Tibial nerve (tissue), 4 donors: ENCODE measurements around the gene GPR183. TPM values are rescaled to one million over a fixed set of nuclear protein-coding genes. Genes with fewer than 3 reads are reported as not detected.

Experiments
- DNase-seq, 2 donors: peaks; one replicate each; pipeline ENCODE4 v3.0.0-alpha.2; 2019; ENCODE audit warnings: low spot score in 2 of 2
- H3K27ac ChIP-seq, 4 donors: fragments of 200-600 bp; sonication (generic) in 3 of 4; one replicate each; pipeline ENCODE4 v1.5.1; 2017 to 2019; ENCODE audit warnings: mild to moderate bottlenecking in 1 of 4
- H3K27me3 ChIP-seq, 2 donors: fragments of 200-600 bp; sonication (generic) in 1 of 2; one replicate each; pipeline versions ENCODE4 v1.5.1 to v1.6.0; 2017 to 2019
- H3K36me3 ChIP-seq, 3 donors: fragments of 200-600 bp; sonication (generic); one replicate each; pipeline ENCODE4 v1.5.1; 2018 to 2019
- H3K4me1 ChIP-seq, 4 donors: fragments of 200-600 bp; sonication (generic) in 3 of 4; one replicate each; pipeline ENCODE4 v1.5.1; 2017 to 2019
- H3K4me3 ChIP-seq, 4 donors: fragments of 200-600 bp; sonication (generic) in 3 of 4; one replicate each; pipeline ENCODE4 v1.5.1; 2017 to 2019; ENCODE audit warnings: mild to moderate bottlenecking in 1 of 4, moderate library complexity in 1 of 4
- H3K9me3 ChIP-seq, 4 donors: fragments of 200-600 bp; sonication (generic) in 3 of 4; one replicate each; pipeline ENCODE4 v1.5.1; 2017 to 2019
- EP300 ChIP-seq, 2 donors: sonication (generic); formaldehyde crosslinking; IDR thresholded peaks; one replicate each; pipeline ENCODE4 v1.6.1; 2017; ENCODE audit warnings: antibody characterized with exemption in 2 of 2, mild to moderate bottlenecking in 1 of 2
- POLR2A ChIP-seq, 2 donors: fragments of 450-650 bp; IDR thresholded peaks; one replicate each; pipeline ENCODE4 v1.6.1; 2017; ENCODE audit warnings: antibody characterized with exemption in 2 of 2, mild to moderate bottlenecking in 2 of 2, moderate library complexity in 2 of 2
- WGBS, 2 donors: methylation state at CpG; one replicate each; pipeline ENCODE4 v1.1.5; 2018; 5-methylcytosine and 5-hydroxymethylcytosine counted together
- total RNA-seq, 4 donors: library from RNA; depleted of rRNA; stranded (reverse); fragments of >200 nt; gene quantifications; one replicate each; pipeline ENCODE4 v1.1.0, GENCODE V29; 2016
- TF ChIP-seq, protein P1 (sequence below), 5 experiments: fragments of 200-600 bp in 3 of 5; fragments of 450-650 bp in 2 of 5; sonication (generic) in 3 of 5; IDR thresholded peaks; one replicate each; pipeline ENCODE4 v1.5.1; 2016 to 2019; ENCODE audit warnings: antibody characterized with exemption in 5 of 5, mild to moderate bottlenecking in 3 of 5, moderate library complexity in 2 of 5

The GPR183 gene
- total RNA-seq, 4 donors from 2014 or later = 6.3 to 20.4 (median 13.1) TPM

DNA sequence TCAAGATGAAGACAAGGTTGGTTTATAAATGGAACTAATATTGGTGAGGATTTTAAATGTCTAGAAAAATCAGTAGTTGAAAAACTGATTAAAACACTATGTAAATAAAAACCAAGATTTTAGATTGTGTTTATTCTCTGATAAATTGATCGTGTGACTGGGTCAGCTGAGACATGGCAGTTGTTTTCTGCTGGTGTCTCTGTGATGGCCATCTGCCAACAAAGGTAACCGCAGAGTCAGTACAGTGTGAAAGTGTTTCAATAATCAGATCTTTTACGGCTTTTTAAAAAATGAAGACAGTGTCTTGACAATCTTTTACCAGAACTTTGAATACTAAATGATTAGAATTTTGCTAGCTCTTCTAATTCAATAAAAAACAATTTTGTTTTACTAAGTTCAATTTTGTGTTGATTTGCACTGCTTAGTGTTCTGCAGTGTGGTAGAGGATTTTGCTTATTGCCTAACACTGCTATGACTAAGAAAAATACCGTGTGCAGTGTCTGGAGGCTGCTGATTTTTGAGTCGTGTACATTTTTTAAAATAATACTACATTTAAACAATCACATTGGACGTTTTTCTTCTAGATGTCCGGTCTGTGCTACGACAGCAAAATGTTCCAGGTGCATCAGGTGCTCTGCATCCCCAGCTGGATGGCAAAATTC lies 32.7 kb upstream of the GPR183 start:
- H3K9me3 ChIP-seq = no peaks in the 10 kb centered on the region
- H3K4me3 ChIP-seq = no peak overlapping the region
- WGBS, 2 donors = 86 to 90% methylated on average over 8 of the region's 8 CpGs
- DNase-seq = no peak
- H3K27ac ChIP-seq = no peak overlapping the region
- no peaks in the 10 kb centered on the region for H3K4me1 ChIP-seq
- TF ChIP-seq, protein P1, sequence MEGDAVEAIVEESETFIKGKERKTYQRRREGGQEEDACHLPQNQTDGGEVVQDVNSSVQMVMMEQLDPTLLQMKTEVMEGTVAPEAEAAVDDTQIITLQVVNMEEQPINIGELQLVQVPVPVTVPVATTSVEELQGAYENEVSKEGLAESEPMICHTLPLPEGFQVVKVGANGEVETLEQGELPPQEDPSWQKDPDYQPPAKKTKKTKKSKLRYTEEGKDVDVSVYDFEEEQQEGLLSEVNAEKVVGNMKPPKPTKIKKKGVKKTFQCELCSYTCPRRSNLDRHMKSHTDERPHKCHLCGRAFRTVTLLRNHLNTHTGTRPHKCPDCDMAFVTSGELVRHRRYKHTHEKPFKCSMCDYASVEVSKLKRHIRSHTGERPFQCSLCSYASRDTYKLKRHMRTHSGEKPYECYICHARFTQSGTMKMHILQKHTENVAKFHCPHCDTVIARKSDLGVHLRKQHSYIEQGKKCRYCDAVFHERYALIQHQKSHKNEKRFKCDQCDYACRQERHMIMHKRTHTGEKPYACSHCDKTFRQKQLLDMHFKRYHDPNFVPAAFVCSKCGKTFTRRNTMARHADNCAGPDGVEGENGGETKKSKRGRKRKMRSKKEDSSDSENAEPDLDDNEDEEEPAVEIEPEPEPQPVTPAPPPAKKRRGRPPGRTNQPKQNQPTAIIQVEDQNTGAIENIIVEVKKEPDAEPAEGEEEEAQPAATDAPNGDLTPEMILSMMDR (IDR thresholded peaks at IDR 0.05) = no peak
- TF ChIP-seq EP300 (IDR thresholded peaks at IDR 0.05) (no peak), POLR2A (IDR thresholded peaks at IDR 0.05) (no peak)
- H3K27me3 ChIP-seq = no peaks in the 10 kb centered on the region
- H3K36me3 ChIP-seq = peaks cover 0 to 54% (median 0%) of the 10 kb centered on the region in 3 donors

DNA sequence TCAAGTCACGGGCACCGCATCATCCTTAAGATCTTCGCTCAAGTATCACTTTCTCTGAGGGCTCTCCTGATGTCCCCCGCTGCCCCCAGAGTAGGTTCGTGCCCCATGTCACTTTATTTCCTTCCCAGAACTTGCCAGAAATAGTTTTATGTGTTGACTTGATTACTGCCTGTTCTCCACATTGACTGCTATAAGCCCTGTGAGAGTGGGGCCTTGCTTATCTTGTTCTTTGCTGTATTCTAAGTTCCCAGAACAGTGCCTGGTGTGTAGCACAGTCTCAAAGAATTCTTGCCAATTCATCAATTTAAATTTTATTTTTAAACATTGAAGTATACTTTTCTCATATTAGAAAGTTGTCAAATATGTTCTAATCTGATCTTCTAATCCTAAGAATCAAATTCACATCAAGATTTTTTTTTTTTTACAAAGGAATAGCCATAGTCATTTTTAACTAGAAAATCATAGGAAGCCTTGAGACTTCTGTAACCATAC lies 32.1 kb upstream of the GPR183 start:
- 94% methylated on average over 5 of the region's 5 CpGs for WGBS, 2 donors
- no peaks in the 10 kb centered on the region for H3K4me1 ChIP-seq

DNA sequence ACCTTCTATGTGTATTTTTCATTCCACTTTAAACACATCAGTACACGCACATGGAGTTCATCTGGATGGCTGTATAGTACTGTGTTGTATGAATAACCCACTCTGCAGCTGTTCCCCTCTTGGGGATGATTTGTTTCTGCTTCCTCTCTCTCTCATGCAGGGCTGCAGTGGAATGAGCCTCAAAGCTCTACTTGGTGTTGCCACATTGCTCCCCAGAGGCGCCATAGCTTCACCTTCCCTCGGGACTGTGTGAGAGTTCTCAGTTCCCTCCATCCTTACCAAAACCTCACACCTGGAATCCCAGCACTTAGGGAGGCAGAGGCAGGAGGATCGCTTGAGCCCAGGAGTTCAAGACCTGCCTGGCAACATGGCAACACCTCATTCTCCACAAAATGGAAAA lies 28.4 kb upstream of the GPR183 start:
- TF ChIP-seq POLR2A (IDR thresholded peaks at IDR 0.05) = no peak
- no peak for TF ChIP-seq EP300 (IDR thresholded peaks at IDR 0.05)
- TF ChIP-seq, protein P1 (IDR thresholded peaks at IDR 0.05) = no peak
- Histone ChIP-seq H3K4me3 (no peak overlapping the region), H3K9me3 (no peaks in the 10 kb centered on the region), H3K27ac (no peak overlapping the region), H3K27me3 (no peaks in the 10 kb centered on the region), H3K36me3 (peaks cover 0 to 19% (median 0%) of the 10 kb centered on the region in 3 donors), H3K4me1 (no peaks in the 10 kb centered on the region)
- no peak for DNase-seq
- 81 to 85% methylated on average over 4 of the region's 4 CpGs for WGBS, 2 donors

More for the DNA sequence above, 32.1 kb upstream of the GPR183 start:
- DNase-seq = no peak
- no peaks in the 10 kb centered on the region for H3K9me3 ChIP-seq
- no peak overlapping the region for H3K4me3 ChIP-seq
- H3K27me3 ChIP-seq = no peaks in the 10 kb centered on the region
- no peak overlapping the region for H3K27ac ChIP-seq
- TF ChIP-seq, protein P1 (IDR thresholded peaks at IDR 0.05) = no peak
- TF ChIP-seq POLR2A (IDR thresholded peaks at IDR 0.05) = no peak
- no peak for TF ChIP-seq EP300 (IDR thresholded peaks at IDR 0.05)
- H3K36me3 ChIP-seq = peaks cover 0 to 49% (median 0%) of the 10 kb centered on the region in 3 donors

DNA sequence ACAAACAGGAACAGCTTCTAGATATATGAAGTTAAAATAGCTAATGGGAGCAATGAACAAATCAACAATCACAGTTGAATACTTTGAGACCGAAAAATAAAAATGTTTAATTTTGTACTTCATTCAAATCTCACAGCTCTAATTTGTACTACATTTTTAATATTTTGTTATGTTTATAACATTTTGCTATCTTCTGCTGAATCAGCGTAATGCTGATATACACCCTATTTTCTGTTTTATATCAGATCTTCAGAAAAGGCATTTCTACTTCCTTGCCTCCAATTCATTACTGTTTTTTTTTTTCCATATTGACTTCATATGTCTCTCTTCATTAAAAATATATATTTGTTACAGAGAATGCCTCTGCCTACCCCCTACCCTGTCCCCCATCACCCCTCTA lies 27.9 kb upstream of the GPR183 start:
- no peak overlapping the region for H3K27ac ChIP-seq
- H3K4me3 ChIP-seq = no peak overlapping the region
- DNase-seq = no peak
- H3K27me3 ChIP-seq = no peaks in the 10 kb centered on the region
- WGBS, 2 donors = 92% methylated on average over 2 of the region's 2 CpGs
- H3K36me3 ChIP-seq = peaks cover 0 to 14% (median 0%) of the 10 kb centered on the region in 3 donors
- TF ChIP-seq POLR2A (IDR thresholded peaks at IDR 0.05) (no peak), EP300 (IDR thresholded peaks at IDR 0.05) (no peak)
- TF ChIP-seq, protein P1 (IDR thresholded peaks at IDR 0.05) = no peak
- H3K4me1 ChIP-seq = no peaks in the 10 kb centered on the region
- no peaks in the 10 kb centered on the region for H3K9me3 ChIP-seq

DNA sequence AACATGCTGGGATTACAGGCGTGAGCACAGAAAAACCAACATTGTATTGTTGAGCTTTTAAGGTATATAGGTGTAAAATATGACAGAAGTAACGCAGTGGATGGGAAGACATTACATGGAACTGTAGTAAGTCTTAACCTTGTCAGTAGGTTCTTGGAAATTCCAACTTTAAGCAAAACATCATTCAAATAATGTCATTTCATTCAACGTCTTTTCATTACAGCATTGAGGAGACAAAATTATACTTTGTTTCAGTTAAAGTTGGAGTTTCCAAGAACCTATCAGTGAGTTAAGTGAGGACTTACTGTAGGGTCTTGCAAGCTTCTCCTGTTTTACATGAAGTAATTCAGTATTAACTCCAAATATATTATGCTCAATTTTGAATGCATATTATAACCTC lies 27.0 kb upstream of the GPR183 start:
- H3K27ac ChIP-seq = no peak overlapping the region
- no peaks in the 10 kb centered on the region for H3K27me3 ChIP-seq
- no peak for TF ChIP-seq EP300 (IDR thresholded peaks at IDR 0.05)
- TF ChIP-seq, protein P1 (IDR thresholded peaks at IDR 0.05) = no peak
- no peak for TF ChIP-seq POLR2A (IDR thresholded peaks at IDR 0.05)
- DNase-seq = no peak
- H3K9me3 ChIP-seq = no peaks in the 10 kb centered on the region
- no peak overlapping the region for H3K4me3 ChIP-seq
- peaks cover 0 to 16% (median 0%) of the 10 kb centered on the region in 3 donors for H3K36me3 ChIP-seq
- 92 to 94% methylated on average over 3 of the region's 3 CpGs for WGBS, 2 donors
- H3K4me1 ChIP-seq = no peaks in the 10 kb centered on the region
